Measurements from ENCODE around the gene SRGAP1.

DNA sequence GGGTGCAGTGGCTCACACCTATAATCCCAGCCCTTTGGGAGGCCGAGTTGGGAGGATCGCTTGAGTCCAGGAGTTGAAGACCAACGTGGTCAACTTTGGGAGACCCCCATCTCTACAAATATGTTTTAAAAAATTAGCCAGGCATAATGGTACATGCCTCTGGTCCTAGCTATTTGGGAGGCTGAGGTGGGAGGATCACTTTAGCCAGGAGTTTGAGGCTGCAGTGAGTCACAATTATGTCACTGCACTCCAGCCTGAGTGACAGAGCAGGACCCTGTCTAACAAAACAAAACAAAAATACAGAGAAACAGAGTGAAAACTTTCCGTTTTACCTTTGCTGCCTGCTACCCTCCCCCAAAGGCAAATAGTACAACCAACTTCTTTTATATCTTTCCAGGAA, 60.2 kb downstream of the SRGAP1 start:
- TF ChIP-seq, protein P1, sequence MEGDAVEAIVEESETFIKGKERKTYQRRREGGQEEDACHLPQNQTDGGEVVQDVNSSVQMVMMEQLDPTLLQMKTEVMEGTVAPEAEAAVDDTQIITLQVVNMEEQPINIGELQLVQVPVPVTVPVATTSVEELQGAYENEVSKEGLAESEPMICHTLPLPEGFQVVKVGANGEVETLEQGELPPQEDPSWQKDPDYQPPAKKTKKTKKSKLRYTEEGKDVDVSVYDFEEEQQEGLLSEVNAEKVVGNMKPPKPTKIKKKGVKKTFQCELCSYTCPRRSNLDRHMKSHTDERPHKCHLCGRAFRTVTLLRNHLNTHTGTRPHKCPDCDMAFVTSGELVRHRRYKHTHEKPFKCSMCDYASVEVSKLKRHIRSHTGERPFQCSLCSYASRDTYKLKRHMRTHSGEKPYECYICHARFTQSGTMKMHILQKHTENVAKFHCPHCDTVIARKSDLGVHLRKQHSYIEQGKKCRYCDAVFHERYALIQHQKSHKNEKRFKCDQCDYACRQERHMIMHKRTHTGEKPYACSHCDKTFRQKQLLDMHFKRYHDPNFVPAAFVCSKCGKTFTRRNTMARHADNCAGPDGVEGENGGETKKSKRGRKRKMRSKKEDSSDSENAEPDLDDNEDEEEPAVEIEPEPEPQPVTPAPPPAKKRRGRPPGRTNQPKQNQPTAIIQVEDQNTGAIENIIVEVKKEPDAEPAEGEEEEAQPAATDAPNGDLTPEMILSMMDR (conservative IDR thresholded peaks at IDR 0.05; ENCODE audit: low read depth, low read length) = no peak
- no peak for TF ChIP-seq SMC3 (IDR thresholded peaks at IDR 0.05; ENCODE audit: low read depth, low read length)
